T-helper 9 cell (primary cell): ENCODE data around the gene USH2A.

Source experiments
- DNase-seq: peaks from one replicate; pipeline ENCODE4 v3.0.0-alpha.2; 2020

The USH2A gene

DNA sequence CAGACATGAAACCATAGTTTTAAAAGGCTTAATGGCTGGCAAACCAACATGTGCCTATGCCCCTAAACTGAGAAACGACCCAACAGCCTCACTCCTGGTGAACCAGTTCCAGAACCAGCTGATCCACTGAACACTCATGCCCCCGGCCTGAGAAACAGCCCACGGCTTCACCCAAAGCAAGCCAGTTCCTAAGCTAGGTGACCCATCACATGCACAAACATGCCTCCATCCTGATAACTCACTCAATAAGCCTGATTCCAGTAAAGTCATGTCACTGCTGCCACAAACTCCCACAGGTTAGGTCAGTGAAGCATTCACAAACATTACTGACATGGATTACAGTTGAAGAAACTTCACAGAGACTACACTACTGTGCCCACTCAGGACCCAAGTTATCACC lies 161.6 kb downstream of the USH2A start:
- no peak for DNase-seq

DNA sequence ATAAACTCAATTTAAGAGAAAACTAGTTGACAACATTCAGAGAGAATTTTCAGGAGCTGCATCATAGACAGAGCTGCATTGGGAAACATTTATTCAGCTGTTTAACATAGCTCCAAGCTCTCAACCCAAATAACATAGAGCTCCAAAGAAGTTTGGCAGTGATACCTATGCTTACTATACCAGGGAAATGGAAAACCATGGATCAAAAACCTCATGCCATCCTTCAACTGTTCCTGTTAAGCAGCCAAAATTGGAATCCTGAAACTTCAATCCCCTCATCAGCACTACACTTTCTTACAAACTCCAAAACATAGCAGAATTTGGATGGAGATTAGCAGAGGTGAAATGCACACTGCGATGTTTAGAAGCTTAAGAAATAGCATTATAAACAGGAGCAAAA lies 164.4 kb downstream of the USH2A start:
- DNase-seq = no peak

DNA sequence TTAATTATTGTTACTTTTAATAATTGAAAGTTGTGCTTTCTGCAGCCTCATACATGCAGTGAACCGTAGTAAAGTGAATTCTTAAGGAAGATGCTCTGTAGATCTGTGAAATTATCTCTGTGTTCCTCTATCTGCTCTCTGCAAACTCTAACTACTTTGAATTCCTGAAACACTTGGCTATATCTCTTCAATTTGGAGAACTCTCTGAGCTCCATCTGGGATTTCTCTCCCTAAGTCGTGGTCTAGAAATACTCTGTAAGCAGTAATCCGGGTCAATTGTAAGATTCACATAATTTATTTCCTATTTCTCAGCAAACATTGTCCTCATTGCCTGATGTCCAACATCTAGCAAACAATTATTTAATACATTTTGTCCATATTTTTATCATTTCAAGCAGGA lies 164.9 kb downstream of the USH2A start:
- DNase-seq = no peak

DNA sequence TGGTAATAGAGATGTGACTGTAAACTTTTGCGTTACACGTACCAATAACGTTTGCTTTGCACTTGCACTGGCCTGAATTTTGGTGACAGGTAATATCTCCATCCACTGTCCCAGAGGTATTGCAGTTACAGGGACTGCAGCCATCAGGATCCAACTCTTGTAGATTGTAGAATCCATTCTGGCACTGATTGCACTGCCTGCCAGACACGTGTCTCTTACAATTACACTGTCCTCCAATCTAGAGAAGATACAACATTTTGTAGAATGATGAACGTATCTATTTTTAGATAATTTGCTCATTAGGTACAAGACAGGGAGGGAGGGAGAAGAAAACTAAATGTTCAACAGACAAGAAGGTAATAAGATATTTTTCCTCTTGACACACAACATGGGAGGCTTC lies 172.4 kb downstream of the USH2A start:
- DNase-seq = no peak

DNA sequence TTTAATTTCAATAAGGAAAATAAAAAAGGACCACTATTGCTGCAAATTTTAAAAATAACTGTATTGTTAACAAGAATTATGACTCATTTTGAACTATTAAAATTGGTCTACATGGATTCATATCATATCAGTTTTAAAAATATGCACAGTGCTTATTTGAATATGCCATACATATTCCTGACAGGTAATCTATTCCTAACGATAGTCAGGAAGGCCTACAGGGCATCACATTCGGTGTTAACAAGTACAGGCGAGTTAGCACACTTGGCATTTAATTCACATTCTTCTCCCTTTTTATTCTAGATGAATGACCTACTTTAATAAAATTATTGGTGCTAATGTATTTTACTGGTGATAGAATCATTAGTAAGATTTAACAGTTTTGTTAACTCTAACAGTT lies 174.6 kb downstream of the USH2A start:
- no peak for DNase-seq

DNA sequence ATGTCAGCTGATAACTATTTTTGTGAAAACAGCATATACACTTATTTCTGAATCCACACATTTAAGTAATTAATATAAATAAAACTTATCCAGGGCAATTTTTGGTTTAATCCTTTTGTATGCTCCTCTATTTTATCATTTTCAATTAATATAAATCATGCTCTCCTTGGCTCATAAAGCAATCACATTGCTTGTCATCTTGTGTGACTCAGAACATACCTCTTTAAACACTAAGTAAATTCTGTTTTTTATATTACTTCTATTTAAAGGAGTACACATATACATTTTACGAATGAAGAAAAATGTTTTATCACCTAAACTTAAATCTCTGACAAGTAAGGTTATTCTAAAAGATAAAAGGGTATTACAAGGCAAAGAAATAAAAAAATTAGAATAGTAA lies 175.3 kb downstream of the USH2A start:
- DNase-seq = no peak

DNA sequence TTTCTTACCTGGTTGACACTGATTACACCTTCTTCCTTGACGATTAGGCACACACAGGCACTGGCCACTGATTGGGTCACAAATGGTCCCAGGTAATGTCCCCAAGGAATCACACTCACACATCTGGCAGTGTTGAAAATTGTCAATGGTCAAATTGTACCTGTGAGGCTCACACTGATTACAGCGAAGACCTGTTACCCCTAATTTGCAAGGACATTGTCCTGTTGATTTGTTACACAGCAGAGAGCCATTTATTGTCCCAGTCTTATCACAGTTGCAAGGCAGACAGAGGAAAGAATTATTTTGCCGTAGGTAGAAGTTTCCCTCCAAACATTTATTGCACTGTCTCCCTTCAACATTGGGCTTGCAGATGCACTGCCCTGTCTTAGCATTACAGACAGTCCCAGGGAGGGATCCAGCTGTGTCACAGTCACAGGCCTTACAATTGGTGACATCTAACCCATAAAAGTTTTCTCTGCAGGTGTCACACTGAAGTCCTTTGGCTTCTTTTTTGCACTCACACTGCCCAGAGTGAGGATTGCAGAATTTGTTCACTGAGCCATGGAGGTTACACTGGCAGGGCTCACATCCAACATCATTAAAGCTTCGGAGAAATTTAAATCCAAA lies 176.6 kb downstream of the USH2A start:
- no peak for DNase-seq

DNA sequence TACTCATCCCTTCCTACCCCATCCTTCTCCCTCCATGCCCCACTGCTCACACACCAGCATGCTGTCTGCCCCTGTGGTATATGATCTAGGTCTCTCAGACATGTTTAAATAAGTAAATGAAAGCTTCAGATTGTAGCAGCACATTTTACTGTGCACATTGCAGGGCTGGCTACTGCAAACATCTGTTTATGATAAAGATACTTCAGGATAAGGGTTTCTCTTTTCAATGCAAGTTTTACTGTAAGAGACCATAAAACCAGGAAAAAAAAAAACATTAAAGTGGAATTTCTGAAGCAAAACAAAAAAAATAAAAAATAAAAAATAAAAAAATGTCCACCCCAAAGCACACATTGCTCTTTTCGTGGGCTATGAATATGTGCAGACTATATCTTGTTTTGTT lies 184.4 kb downstream of the USH2A start:
- DNase-seq = no peak

DNA sequence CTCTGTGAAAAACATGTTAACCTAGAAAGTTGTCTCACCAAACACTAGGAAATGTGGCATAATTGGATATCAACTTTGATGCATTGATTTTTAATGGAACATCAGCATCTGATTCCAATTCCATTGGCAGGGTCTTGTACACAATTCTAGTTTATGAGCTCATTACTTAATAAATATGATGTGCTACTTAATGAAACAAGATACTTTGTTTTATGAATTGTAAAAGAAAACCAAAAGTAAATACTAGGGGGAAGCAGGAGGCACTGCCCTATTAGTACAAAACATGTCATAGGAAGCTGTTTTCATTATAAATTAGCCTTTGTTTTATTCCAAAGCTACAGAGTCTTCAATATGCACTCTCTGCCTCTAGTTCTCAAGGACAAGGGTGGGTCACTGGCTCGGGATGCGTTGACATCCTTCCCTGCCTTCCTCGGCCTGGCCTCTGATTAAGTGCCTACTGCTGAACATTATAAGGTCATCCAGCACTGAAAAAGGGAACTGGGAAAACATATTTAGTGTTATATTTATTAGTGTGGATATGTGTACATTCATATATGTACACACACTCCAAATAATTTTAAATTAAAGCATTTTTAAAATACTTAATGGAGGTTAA lies 185.2 kb downstream of the USH2A start:
- DNase-seq = no peak

DNA sequence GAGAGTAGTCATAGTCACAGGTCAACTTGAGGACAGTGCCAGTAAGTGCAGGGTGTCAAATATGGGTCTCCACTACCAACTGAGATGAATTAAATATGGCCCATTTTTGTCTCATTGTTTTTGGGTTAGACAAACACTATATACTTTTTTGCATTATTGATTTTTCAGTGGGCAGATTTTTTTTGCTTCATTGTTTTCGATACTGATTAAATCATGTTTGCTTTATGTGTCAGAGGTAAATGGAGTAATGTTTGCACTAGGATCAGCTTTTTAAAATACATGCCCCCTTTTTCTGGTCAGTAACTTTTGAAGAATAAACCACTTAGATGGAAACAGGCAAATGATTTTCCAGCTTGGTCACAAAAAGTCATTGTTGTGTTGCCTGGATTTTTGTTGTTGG lies 199.0 kb downstream of the USH2A start:
- DNase-seq = no peak

DNA sequence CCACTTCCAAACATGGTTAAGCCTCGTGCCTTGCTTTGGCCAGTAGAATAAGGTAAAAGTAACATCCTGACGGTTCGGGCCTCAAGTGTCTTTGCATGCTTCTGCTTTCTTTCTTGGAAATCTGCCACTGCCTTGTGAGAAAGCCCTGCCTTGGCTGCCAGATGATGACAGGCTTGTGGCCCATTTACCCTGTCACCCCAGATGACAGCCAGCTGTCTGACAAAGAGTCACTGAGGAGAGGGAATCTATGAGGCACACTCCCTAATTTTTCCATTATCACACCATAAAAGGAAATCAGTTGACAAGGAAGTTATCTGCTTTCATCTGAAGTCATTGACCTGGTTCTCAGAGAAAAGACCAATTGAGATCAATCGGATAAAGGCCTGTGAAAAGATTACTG lies 199.8 kb downstream of the USH2A start:
- no peak for DNase-seq

DNA sequence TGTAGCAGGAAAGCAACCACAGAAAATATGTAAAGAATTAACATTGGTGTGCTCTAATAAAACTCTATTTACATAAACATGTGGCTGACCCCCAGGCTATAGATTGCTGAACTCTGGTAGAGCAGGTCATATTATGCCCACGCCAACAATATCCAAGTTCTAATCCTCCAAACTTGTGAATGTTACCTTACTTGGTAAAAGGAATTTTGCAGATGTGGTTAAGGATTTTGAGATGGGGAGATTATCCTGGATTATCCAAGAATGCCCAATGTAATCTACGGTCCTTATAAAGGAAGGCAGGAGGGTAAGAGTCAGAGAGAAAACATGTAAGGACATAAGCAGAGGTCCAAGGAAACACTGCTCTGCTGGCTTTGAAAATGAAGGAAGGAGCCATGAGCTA lies 201.0 kb downstream of the USH2A start:
- DNase-seq = no peak

DNA sequence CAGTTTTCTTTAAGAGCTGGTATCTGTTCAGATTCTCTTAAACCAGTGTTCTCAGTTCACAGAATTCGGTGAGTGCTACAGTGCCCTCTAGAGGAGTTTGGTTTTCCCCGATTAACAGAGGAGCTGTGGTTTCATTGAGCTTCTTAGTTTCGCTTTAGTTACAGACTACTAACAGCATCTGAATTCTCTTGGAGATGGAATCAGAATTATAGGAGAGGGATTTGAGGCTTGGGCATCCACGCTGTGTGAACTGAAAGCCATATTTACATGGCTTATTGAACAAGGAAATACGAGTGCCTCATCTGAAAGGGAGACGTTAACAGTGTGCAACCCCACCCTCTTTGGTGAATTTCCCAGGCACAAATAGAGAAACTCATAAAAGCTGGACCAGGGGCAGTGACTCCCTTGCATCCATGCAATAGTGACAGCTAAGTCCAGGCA lies 202.0 kb downstream of the USH2A start:
- DNase-seq = no peak

DNA sequence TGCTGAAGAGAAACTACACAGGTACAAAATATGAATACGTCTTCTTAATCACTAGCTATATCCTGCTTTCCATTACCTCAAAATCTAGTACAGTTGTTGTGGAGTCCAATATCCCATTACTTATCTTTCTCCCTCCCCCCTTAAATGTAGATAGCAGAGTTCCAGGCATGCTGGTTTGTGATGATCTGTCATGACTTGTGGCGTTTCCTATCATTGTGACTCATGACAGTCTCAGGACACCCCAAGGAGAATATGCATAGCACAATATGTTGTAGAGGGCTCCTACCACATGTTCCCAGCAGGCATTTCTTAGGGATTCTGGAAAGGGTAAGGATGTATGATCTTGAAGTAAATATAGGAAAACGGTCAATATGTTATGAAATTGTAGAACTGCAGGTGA lies 206.9 kb downstream of the USH2A start:
- DNase-seq = no peak

DNA sequence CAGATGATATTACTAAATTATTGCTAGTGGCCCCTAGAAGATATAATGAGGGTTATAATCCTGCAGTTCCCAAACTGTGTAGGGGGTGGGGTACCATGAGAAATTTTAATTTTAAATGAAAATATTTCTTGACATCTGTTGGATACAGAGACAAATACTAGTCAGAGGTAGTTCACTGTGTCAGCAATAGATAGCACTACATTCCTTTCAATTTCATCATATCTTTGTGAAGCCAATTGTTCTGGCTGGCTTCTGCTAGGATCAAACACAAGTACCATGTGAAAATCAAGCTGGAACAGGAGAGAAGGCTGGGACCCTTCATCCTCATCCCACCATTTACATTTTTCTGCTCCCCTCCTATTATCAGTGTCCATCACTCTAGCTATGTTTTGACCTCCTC lies 208.1 kb downstream of the USH2A start:
- DNase-seq = no peak

DNA sequence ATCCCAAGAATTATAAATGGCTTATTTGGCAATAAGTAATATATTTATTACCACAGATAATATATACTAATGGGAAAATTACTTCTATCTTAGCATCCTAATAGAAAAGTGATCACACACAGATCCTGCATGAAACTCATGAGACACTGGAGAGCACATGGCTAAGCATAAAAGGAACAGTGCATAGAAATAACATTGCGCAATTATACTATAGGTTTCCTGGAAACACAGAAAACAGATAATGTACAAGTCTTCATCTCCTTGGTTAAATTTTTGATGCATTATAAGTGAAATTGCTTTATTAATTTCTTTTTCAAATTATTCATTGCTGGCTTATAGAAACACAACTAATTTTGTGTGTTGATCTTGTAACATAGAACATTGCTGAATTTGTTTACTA lies 210.4 kb downstream of the USH2A start:
- DNase-seq = no peak

DNA sequence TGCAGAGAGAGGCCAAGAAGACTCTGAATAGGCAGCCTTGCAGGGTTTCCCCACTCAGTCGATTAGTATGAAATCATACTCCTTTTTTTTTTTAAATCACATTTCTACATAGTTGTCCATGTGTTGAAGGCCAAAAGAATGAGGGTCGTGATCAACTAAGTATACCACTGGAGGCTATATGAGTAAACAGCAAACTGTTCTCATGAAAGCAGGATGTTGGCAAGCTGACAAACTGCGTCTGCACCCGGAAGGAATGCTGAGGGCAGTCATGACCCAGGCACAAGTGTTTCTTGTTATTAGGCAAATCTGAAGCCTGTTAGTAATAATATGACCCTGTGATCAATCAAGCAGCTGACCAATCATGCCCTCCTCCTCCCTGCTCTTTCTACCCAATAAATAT lies 213.2 kb downstream of the USH2A start:
- DNase-seq = no peak

DNA sequence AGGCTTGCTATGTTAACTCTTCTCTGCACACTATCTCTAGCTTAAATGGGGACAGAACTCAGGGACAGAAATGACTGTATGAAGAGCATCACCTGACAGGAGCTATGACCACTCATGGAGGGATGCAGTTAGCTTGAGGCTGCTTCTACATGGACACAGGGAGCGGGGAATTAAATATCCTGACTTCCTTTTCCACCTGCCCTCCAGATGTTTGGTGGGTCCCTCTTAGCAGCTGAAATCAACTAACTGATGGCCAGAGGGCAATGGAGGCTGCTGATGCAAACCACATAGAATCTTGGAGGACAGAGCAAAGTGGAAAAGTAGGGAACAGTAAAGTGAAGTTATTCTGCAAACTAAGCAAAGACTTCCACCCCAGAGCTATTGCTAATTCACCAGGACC lies 214.1 kb downstream of the USH2A start:
- DNase-seq = no peak

DNA sequence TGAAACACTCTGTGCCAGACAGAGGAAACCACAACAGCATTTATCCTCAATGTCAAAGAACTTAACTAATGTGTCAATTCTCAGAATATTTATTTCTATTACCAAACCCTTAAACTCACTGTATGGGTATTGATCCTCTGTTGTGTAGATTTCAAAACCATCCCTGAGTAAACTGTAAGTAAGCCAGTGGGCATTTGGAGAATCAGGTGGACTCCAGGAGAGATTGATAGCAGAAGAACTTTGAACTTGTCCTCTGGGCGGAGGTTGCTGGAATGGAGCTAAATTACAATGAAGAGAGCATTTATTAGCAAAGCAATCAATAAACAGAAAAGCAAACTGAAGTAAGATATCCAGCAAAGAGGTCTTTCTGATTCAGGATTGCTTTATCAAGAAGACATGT lies 216.1 kb downstream of the USH2A start:
- no peak for DNase-seq

DNA sequence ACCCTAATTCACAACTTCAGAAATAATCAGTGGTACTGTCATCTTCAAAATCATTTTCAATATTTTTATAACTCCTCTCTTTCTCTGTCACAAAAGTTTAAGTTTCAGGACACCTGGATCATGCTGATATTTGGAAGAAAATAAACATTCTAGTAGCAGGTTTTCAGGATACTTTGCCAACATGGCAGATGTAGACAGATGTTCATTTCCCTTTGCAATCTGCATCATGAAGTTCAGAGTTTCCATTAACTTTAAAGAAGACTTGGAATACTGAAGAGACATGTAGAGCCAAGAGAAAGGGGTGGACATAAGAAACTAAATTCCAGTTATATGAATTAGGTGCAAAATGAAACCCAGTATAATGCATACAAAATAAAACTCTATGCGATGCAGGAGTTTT lies 218.1 kb downstream of the USH2A start:
- no peak for DNase-seq

DNA sequence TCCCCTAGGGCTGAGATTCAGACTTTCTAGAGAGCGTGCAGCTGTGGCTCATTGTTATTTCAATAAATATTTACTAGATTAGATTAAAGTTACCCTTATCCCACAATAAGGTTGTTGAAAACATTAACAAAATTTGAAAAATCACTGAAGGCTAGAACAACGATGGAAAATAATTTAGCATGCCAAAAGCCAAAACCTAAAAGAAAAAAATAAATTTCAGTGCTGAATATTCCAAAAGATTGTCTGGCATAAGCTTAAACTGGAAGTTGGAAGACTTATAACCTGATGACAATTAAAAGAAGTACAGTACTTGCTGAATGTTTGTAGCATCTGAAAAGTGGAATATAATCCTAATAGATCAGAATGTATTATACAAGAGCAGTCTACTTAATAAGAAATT lies 221.3 kb downstream of the USH2A start:
- DNase-seq = no peak

DNA sequence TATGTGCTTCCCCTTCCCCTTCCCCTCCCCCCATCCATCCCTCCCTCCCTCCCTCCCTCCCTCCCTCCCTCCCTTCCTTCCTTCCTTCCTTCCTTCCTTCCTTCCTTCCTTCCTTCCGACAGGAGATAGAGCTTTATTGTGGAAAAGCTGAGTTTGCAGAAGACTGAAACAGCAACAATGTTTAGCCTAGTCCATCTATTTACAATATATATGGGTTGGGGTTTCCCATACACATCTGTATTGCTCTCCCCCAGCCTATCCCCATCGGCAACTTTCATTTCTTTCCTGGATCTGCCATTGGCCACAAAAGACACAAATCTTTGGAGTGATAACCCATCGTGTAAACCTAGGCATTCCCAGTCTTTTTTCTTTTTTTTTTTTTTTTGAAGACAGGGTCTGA lies 222.3 kb downstream of the USH2A start:
- DNase-seq = no peak

DNA sequence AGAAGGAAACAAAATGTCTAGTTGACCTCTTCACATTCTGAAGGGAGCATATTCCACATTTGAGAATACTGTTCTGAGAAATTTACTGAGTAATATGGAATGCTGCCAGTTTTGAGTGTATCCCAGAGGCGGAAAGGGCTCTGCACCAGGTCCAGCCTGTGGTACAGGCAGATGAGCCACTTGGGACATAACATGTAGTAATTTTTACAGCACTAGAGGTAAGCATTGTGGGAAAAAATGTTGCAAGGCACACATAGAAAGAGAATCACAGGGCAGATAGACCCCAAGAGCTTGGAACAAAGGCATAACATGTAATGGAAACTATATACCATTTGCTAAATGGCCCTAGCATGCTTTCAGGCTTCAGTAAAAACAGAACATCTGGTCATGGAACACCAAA lies 228.5 kb downstream of the USH2A start:
- no peak for DNase-seq

DNA sequence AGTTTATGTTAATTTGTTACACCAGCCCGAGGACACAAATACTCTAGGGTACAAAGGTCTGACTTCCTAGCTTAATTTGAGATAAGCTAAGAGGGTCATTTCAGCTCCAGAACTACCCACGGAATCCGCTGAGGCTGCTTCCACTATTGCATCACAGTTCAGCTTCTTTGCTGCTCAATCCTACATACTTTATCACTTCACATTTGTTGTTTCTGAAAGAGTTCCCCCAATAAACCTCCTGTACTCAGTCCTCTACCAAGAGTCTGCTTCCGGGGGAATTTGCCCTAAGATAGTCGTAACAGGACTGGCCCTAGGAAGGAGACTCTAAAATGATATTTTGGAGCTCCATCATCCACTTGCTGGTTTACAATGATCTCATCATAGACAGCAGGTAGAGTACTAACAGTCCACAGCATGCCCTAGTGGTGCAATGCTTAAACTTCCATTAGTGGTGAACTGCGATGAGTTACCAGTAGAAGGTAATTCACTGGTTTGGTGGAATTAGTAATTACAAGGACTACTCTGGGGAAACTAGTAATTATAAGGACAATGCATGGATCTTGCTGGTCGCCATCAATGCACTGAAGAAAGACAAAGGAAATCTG lies 229.3 kb downstream of the USH2A start:
- no peak for DNase-seq

DNA sequence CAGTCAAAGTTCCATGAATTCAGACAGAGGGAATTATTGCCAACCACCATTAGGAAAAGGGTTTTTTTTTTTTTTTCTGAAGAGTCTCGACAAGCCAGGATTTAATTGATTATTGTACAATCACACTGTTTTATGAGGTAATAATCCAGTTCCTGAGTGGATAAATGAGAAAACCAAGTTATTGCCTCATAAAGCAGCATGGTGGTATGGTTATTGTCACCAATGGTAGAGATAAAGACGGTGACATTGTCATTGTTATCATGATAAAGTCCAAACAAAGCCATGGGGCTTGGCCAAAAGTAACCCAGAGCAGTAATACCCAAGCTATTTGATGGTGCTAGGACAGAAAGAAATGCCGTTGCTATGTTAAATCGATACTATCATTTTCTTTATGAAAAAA lies 232.8 kb downstream of the USH2A start:
- no peak for DNase-seq
